ENCODE measurements around the gene BFSP2. TPM values are rescaled to one million over a fixed set of nuclear protein-coding genes. Genes with fewer than 3 reads are reported as not detected.

Gene BFSP2
- total and polyA plus RNA-seq, 2 donors (not counting 1 experiment from before 2014, with no cell fraction given): 0.60 to 1.6 TPM

GRCh38 chr3:133425898-133426297 lies 26.0 kb downstream of the BFSP2 start:
- H2AFZ ChIP-seq (ENCODE audit: insufficient read depth, low read depth, low read length, poor library complexity, severe bottlenecking): no peak overlapping the region
- H3K36me3 ChIP-seq (replicated peaks in 1 of 2; ENCODE audit: control extremely low read depth in 1 of 2, control insufficient read depth in 1 of 2, extremely low read depth in 1 of 2, insufficient read depth in 2 of 2, low read length in 1 of 2): no peaks in the 10 kb centered on the region
- Mint-ChIP-seq H3K4me3 (no peak overlapping the region), H3K27ac (peak overlapping the region; percentile 69), H3K27me3 (peaks cover 3% of the 10 kb centered on the region), H3K9me3 (ENCODE audit: insufficient read depth) (no peaks in the 10 kb centered on the region), H3K4me1 (peaks cover 13% of the 10 kb centered on the region)
- no peaks in the 10 kb centered on the region for H3K79me2 ChIP-seq (ENCODE audit: control insufficient read depth, insufficient read depth, low read length)
- H3K9me3 ChIP-seq (ENCODE audit: control extremely low read depth in 1 of 3, control insufficient read depth in 2 of 3, insufficient read depth in 1 of 3, low read length in 2 of 3): no peaks in the 10 kb centered on the region
- intact Hi-C loops (cut with micrococcal nuclease): loop anchor here (10.0 kb wide), 1 partner anchor 389 kb away; no protein-coding TSS in a partner anchor
- DNase-seq (no peak), ATAC-seq (ENCODE audit: low read depth) (no peak)
- H3K27ac ChIP-seq (ENCODE audit: low read length in 2 of 2): no peak overlapping the region
- CTCF ChIA-PET: interaction anchor here (1.2 to 3.3 kb wide), 4 partner anchors 22 to 702 kb away, joined by 3 to 31 read pairs (median 13); partner anchors contain the start of gene CDV3
- H3K4me1 ChIP-seq (ENCODE audit: control insufficient read depth in 2 of 2, insufficient read depth in 2 of 2, low read length in 2 of 2): peaks cover 0 to 16% of the 10 kb centered on the region in 2 donors
- no peak overlapping the region for H3K4me3 ChIP-seq (ENCODE audit: control extremely low read depth in 1 of 5, extremely low read depth in 1 of 5, insufficient read depth in 1 of 5, low read depth in 2 of 5, low read length in 4 of 5)
- H4K20me1 ChIP-seq (ENCODE audit: control insufficient read depth, insufficient read depth, low read length, poor library complexity, severe bottlenecking): no peaks in the 10 kb centered on the region
- H3K9ac ChIP-seq (ENCODE audit: low read length): no peak overlapping the region
- H3K4me2 ChIP-seq (replicated peaks; ENCODE audit: low read depth, low read length, poor library complexity, severe bottlenecking): no peak overlapping the region
- POLR2A ChIA-PET: interaction anchor here (0.5 to 1.0 kb wide), 2 partner anchors 12 to 146 kb away, joined by 3 read pairs; no protein-coding TSS in a partner anchor
- peaks cover 0 to 8% (median 2%) of the 10 kb centered on the region in 4 experiments for H3K27me3 ChIP-seq (replicated peaks in 1 of 4; ENCODE audit: control extremely low read depth in 1 of 4, control insufficient read depth in 3 of 4, insufficient read depth in 4 of 4, low read length in 3 of 4)
- no peak for TF ChIP-seq CTCF (IDR thresholded peaks at IDR 0.05)
- no peak for TF ChIP-seq EZH2 (IDR thresholded peaks at IDR 0.05; ENCODE audit: borderline replicate concordance, insufficient read depth, low read depth, low read length, poor library complexity, severe bottlenecking)
- 97% methylated on average over 3 of the region's 3 CpGs for WGBS (ENCODE audit: insufficient coverage)

- Histone ChIP-seq H3K4me3 (ENCODE audit: control extremely low read depth in 1 of 5, extremely low read depth in 1 of 5, insufficient read depth in 1 of 5, low read depth in 2 of 5, low read length in 4 of 5) (no peak overlapping the region), H2AFZ (ENCODE audit: insufficient read depth, low read depth, low read length, poor library complexity, severe bottlenecking) (no peak overlapping the region), H3K4me2 (replicated peaks; ENCODE audit: low read depth, low read length, poor library complexity, severe bottlenecking) (no peak overlapping the region), H3K9ac (ENCODE audit: low read length) (no peak overlapping the region), H3K27me3 (replicated peaks in 1 of 4; ENCODE audit: control extremely low read depth in 1 of 4, control insufficient read depth in 3 of 4, insufficient read depth in 4 of 4, low read length in 3 of 4) (peaks cover 0 to 8% (median 2%) of the 10 kb centered on the region in 4 experiments), H3K79me2 (ENCODE audit: control insufficient read depth, insufficient read depth, low read length) (no peaks in the 10 kb centered on the region), H3K4me1 (ENCODE audit: control insufficient read depth in 2 of 2, insufficient read depth in 2 of 2, low read length in 2 of 2) (peaks cover 0 to 16% of the 10 kb centered on the region in 2 donors), H4K20me1 (ENCODE audit: control insufficient read depth, insufficient read depth, low read length, poor library complexity, severe bottlenecking) (no peaks in the 10 kb centered on the region), H3K36me3 (replicated peaks in 1 of 2; ENCODE audit: control extremely low read depth in 1 of 2, control insufficient read depth in 1 of 2, extremely low read depth in 1 of 2, insufficient read depth in 2 of 2, low read length in 1 of 2) (no peaks in the 10 kb centered on the region), H3K27ac (ENCODE audit: low read length in 2 of 2) (no peak overlapping the region), H3K9me3 (ENCODE audit: control extremely low read depth in 1 of 3, control insufficient read depth in 2 of 3, insufficient read depth in 1 of 3, low read length in 2 of 3) (no peaks in the 10 kb centered on the region)
- H3K27me3 Mint-ChIP-seq: peaks cover 3% of the 10 kb centered on the region
- ChIA-PET CTCF (interaction anchor here (1.2 kb wide), 1 partner anchor 21 kb away, joined by 3 read pairs; no protein-coding TSS in a partner anchor), POLR2A (no interaction called here)
- ATAC-seq (ENCODE audit: low read depth) (no peak), DNase-seq (no peak)
- TF ChIP-seq CTCF (IDR thresholded peaks at IDR 0.05) (no peak), EZH2 (IDR thresholded peaks at IDR 0.05; ENCODE audit: borderline replicate concordance, insufficient read depth, low read depth, low read length, poor library complexity, severe bottlenecking) (no peak)
- 48% methylated on average over 2 of the region's 2 CpGs for WGBS (ENCODE audit: insufficient coverage)
- intact Hi-C loops (cut with micrococcal nuclease): loop anchor here (10.0 kb wide), 1 partner anchor 388 kb away; no protein-coding TSS in a partner anchor
- H3K27ac Mint-ChIP-seq: no peak overlapping the region
- no peaks in the 10 kb centered on the region for H3K9me3 Mint-ChIP-seq (ENCODE audit: insufficient read depth)
- H3K4me3 Mint-ChIP-seq: no peak overlapping the region
- peaks cover 13% of the 10 kb centered on the region for H3K4me1 Mint-ChIP-seq
Measured at GRCh38 chr3:133426721-133427120, 26.9 kb downstream of the BFSP2 start.
